ENCODE results near the gene RBM33.

The RBM33 gene

GRCh38 chr7:155701972-155702544 is 57.6 kb downstream of the RBM33 start:
- Mint-ChIP-seq H3K27ac (peak overlapping the region; percentile 64), H3K4me3 (no peak overlapping the region), H3K27me3 (no peaks in the 10 kb centered on the region), H3K9me3 (no peaks in the 10 kb centered on the region), H3K4me1 (peaks cover 24% of the 10 kb centered on the region), H3K36me3 (ENCODE audit: low read depth) (peaks cover 43% of the 10 kb centered on the region)
- DNase-seq (no peak), ATAC-seq (no peak)

DNA sequence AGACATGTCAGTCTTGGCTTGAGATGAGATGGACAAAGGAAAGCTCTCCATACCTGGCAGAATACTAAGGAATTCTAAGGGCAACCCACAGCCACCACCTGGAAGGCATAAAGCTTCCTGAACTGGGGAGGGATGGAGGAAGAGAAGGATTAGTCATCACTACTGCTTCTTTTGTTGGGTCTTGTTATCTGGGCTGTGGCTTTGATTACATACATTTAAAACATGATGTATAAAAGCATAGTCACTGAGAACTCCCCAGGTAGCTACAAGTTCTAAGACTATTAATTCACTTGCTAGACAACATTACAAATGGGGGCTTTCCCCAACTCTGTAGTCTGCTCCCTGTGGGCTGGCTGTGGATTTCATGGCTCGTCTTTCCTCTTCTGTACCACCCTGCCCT is 58.2 kb downstream of the RBM33 start:
- ATAC-seq = peak; percentile 84
- no peaks in the 10 kb centered on the region for H3K9me3 Mint-ChIP-seq

GRCh38 chr7:155705623-155706360 is 61.3 kb downstream of the RBM33 start:
- peak overlapping the region; percentile 41 for H3K27ac Mint-ChIP-seq
- peaks cover 41% of the 10 kb centered on the region for H3K36me3 Mint-ChIP-seq (ENCODE audit: low read depth)
- peaks cover 18% of the 10 kb centered on the region for H3K4me1 Mint-ChIP-seq
- H3K27me3 Mint-ChIP-seq = no peaks in the 10 kb centered on the region
- DNase-seq (no peak), ATAC-seq (no peak)
- no peaks in the 10 kb centered on the region for H3K9me3 Mint-ChIP-seq
- no peak overlapping the region for H3K4me3 Mint-ChIP-seq

More for the DNA sequence above, 58.2 kb downstream of the RBM33 start:
- no peak for DNase-seq
- Mint-ChIP-seq H3K27me3 (no peaks in the 10 kb centered on the region), H3K4me3 (no peak overlapping the region), H3K4me1 (peaks cover 18% of the 10 kb centered on the region), H3K36me3 (ENCODE audit: low read depth) (peaks cover 45% of the 10 kb centered on the region), H3K27ac (peak overlapping the region; percentile 64)

GRCh38 chr7:155706376-155706775 is 61.9 kb downstream of the RBM33 start:
- DNase-seq = no peak
- H3K4me1 Mint-ChIP-seq = peaks cover 18% of the 10 kb centered on the region
- no peak overlapping the region for H3K27ac Mint-ChIP-seq
- no peaks in the 10 kb centered on the region for H3K9me3 Mint-ChIP-seq
- no peaks in the 10 kb centered on the region for H3K27me3 Mint-ChIP-seq
- no peak for ATAC-seq
- no peak overlapping the region for H3K4me3 Mint-ChIP-seq
- H3K36me3 Mint-ChIP-seq (ENCODE audit: low read depth) = peaks cover 41% of the 10 kb centered on the region

- Mint-ChIP-seq H3K4me1 (peaks cover 13% of the 10 kb centered on the region), H3K9me3 (no peaks in the 10 kb centered on the region), H3K36me3 (ENCODE audit: low read depth) (peaks cover 42% of the 10 kb centered on the region), H3K4me3 (no peak overlapping the region), H3K27me3 (no peaks in the 10 kb centered on the region), H3K27ac (no peak overlapping the region)
- ATAC-seq (no peak), DNase-seq (no peak)
Measured at GRCh38 chr7:155709453-155709852, 65.0 kb downstream of the RBM33 start.

- H3K27me3 Mint-ChIP-seq = no peaks in the 10 kb centered on the region
Measured at GRCh38 chr7:155710031-155710430, 65.6 kb downstream of the RBM33 start.

GRCh38 chr7:155710530-155710929 is 66.1 kb downstream of the RBM33 start:
- Mint-ChIP-seq H3K27me3 (no peaks in the 10 kb centered on the region), H3K27ac (no peak overlapping the region), H3K4me1 (peaks cover 12% of the 10 kb centered on the region), H3K4me3 (no peak overlapping the region), H3K9me3 (no peaks in the 10 kb centered on the region), H3K36me3 (ENCODE audit: low read depth) (peaks cover 39% of the 10 kb centered on the region)
- no peak for DNase-seq
- ATAC-seq = no peak

More at GRCh38 chr7:155710031-155710430, 65.6 kb downstream of the RBM33 start:
- H3K36me3 Mint-ChIP-seq (ENCODE audit: low read depth) = peaks cover 41% of the 10 kb centered on the region
- H3K4me3 Mint-ChIP-seq = no peak overlapping the region
- DNase-seq (no peak), ATAC-seq (no peak)
- no peak overlapping the region for H3K27ac Mint-ChIP-seq
- peaks cover 15% of the 10 kb centered on the region for H3K4me1 Mint-ChIP-seq
- no peaks in the 10 kb centered on the region for H3K9me3 Mint-ChIP-seq

GRCh38 chr7:155711081-155711480 is 66.6 kb downstream of the RBM33 start:
- H3K27ac Mint-ChIP-seq = no peak overlapping the region
- H3K27me3 Mint-ChIP-seq = no peaks in the 10 kb centered on the region
- DNase-seq (no peak), ATAC-seq (no peak)
- H3K36me3 Mint-ChIP-seq (ENCODE audit: low read depth) = peaks cover 38% of the 10 kb centered on the region
- no peaks in the 10 kb centered on the region for H3K9me3 Mint-ChIP-seq
- H3K4me1 Mint-ChIP-seq = peaks cover 12% of the 10 kb centered on the region
- H3K4me3 Mint-ChIP-seq = no peak overlapping the region

GRCh38 chr7:155713384-155713783 is 68.9 kb downstream of the RBM33 start:
- no peak for DNase-seq
- no peak for ATAC-seq
- Mint-ChIP-seq H3K4me1 (peaks cover 13% of the 10 kb centered on the region), H3K27ac (no peak overlapping the region), H3K4me3 (no peak overlapping the region), H3K36me3 (ENCODE audit: low read depth) (peaks cover 35% of the 10 kb centered on the region), H3K9me3 (no peaks in the 10 kb centered on the region), H3K27me3 (no peaks in the 10 kb centered on the region)

GRCh38 chr7:155714702-155715101 is 70.2 kb downstream of the RBM33 start:
- Mint-ChIP-seq H3K27ac (peak overlapping the region; percentile 24), H3K9me3 (no peaks in the 10 kb centered on the region), H3K4me3 (no peak overlapping the region), H3K4me1 (peaks cover 15% of the 10 kb centered on the region), H3K36me3 (ENCODE audit: low read depth) (peaks cover 38% of the 10 kb centered on the region), H3K27me3 (no peaks in the 10 kb centered on the region)
- no peak for ATAC-seq
- no peak for DNase-seq

DNA sequence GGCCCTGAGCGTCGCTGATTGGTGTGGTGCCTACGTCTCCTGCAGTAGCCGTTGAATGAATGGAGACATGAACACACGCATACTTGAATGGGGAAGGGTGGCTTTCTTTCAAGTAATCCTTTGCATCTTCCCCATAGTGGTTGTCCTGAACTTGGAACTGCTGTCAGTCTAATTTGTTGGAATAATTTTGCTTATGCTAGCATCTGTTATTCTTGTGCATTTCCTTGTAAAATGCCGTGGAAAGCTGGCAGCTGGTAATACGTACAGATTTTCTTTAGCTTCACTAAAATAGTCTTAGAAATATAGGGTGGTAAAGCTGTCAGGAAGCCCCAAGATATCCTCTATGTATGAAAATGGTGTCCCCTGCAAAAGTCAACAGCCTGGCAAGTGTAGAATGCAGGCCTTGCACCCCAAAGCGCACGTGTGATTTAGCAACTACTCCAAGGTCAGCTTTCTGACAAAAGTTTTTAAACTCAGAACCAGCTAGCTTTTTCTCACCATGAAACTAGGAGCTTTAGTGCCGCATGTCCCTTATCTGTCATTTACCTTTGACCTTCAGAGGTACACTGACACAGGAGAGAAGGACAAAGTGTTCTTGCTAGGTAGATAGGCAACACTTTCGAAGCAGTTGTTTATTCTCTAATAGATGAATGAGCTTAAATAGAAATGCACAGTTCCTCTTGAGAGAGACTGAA is 70.8 kb downstream of the RBM33 start:
- Mint-ChIP-seq H3K4me3 (no peak overlapping the region), H3K27ac (no peak overlapping the region), H3K27me3 (no peaks in the 10 kb centered on the region), H3K36me3 (ENCODE audit: low read depth) (peaks cover 38% of the 10 kb centered on the region), H3K9me3 (no peaks in the 10 kb centered on the region), H3K4me1 (peaks cover 15% of the 10 kb centered on the region)
- DNase-seq (no peak), ATAC-seq (no peak)

DNA sequence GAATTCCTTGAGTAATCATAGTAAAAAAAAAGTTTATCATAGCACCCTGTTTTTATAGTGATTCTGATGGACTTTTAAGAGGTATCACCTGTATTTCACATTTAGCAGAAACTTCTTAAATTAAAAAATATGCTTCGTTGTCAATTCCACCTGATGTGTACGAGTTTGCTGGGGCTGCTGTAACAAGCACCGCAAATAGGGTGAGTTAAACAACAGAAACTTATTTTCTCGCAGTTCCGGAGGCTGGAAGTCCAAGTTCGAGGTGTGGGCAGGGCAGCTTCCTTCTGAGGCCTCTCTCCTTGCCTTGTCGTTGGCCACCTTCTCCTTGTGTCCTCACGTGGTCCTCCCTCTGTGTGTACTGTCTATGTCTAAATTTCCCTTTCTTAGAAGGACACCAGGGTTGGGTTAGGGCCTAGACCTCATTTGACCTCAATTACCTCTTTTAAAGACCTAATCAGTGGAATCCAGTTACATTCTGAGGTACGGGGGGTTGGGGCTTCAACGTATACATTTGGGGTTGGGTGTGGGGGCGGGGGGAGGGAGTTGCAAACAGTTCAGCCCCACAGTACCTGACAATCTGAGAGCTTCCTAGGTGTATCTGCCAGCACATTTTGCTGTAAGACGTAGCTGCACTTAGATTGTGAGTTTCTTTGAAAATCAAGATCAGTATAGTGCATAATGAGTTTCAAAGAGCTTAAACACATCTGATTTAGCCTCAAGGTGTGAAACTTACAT is 72.7 kb downstream of the RBM33 start:
- H3K27ac Mint-ChIP-seq = peak overlapping the region; percentile 66
- H3K36me3 Mint-ChIP-seq (ENCODE audit: low read depth) = peaks cover 30% of the 10 kb centered on the region
- ATAC-seq (no peak), DNase-seq (no peak)
- H3K27me3 Mint-ChIP-seq = no peaks in the 10 kb centered on the region
- H3K4me3 Mint-ChIP-seq = no peak overlapping the region
- H3K4me1 Mint-ChIP-seq = peaks cover 25% of the 10 kb centered on the region
- no peaks in the 10 kb centered on the region for H3K9me3 Mint-ChIP-seq

- ATAC-seq = no peak
- Mint-ChIP-seq H3K36me3 (ENCODE audit: low read depth) (peaks cover 25% of the 10 kb centered on the region), H3K27ac (peak overlapping the region; percentile 0)
Measured at GRCh38 chr7:155721056-155721455, 76.6 kb downstream of the RBM33 start.

DNA sequence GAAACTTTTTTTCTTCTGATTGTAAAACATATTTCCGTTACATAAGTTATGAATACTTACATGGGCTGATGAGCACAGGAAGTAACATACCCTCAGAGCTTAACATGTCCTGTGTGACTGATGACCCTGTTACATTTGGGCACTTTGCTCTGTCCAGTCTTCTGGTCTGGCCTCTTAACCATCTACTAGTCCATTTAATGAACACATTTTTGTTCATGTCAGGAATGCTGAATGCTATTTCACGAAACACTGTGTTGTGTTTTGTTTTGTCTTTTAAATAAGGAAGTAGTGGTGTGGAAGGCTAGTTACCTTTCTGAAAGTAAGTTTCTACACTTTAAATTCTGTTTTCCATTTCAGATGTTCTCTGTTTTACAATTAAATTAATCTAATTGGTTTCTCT is 77.7 kb downstream of the RBM33 start:
- ATAC-seq = no peak
- Mint-ChIP-seq H3K4me1 (peaks cover 28% of the 10 kb centered on the region), H3K9me3 (no peaks in the 10 kb centered on the region), H3K4me3 (no peak overlapping the region), H3K27ac (peak overlapping the region; percentile 74), H3K27me3 (no peaks in the 10 kb centered on the region), H3K36me3 (ENCODE audit: low read depth) (peaks cover 22% of the 10 kb centered on the region)
- DNase-seq = no peak

More at GRCh38 chr7:155721056-155721455, 76.6 kb downstream of the RBM33 start:
- H3K9me3 Mint-ChIP-seq = no peaks in the 10 kb centered on the region
- DNase-seq = no peak
- no peak overlapping the region for H3K4me3 Mint-ChIP-seq
- H3K4me1 Mint-ChIP-seq = peaks cover 29% of the 10 kb centered on the region
- no peaks in the 10 kb centered on the region for H3K27me3 Mint-ChIP-seq
